Measurements from ENCODE around the gene ERGIC1.

The ERGIC1 gene

DNA sequence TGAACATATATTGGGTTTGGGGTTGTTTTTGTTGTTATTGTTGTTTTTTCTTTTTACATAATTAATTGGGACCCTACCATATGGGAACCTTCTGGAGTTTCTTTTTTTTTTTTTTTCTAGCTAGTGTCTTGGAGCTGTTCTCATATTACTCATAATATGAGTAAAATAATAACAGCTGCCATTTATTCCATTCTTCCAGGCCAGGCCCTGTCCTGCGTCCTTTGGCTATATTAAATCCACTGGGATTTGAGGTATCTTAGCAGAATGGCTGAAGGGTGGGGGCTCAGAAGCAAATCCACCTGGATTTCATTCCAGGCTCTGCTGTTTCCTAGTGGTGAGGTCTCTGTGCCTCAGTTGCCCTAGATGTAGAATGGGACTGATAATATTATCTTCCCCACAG, 77.9 kb downstream of the ERGIC1 start:
- TF ChIP-seq, protein P1, sequence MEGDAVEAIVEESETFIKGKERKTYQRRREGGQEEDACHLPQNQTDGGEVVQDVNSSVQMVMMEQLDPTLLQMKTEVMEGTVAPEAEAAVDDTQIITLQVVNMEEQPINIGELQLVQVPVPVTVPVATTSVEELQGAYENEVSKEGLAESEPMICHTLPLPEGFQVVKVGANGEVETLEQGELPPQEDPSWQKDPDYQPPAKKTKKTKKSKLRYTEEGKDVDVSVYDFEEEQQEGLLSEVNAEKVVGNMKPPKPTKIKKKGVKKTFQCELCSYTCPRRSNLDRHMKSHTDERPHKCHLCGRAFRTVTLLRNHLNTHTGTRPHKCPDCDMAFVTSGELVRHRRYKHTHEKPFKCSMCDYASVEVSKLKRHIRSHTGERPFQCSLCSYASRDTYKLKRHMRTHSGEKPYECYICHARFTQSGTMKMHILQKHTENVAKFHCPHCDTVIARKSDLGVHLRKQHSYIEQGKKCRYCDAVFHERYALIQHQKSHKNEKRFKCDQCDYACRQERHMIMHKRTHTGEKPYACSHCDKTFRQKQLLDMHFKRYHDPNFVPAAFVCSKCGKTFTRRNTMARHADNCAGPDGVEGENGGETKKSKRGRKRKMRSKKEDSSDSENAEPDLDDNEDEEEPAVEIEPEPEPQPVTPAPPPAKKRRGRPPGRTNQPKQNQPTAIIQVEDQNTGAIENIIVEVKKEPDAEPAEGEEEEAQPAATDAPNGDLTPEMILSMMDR (IDR thresholded peaks at IDR 0.05): no peak
- Mint-ChIP-seq H3K9me3 (no peaks in the 10 kb centered on the region), H3K4me3 (no peak overlapping the region), H3K27me3 (ENCODE audit: low read depth, poor library complexity) (peaks cover 7% of the 10 kb centered on the region), H3K4me1 (peaks cover 38% of the 10 kb centered on the region), H3K36me3 (ENCODE audit: low read depth) (peaks cover 23% of the 10 kb centered on the region), H3K27ac (no peak overlapping the region)
- DNase-seq: no peak

DNA sequence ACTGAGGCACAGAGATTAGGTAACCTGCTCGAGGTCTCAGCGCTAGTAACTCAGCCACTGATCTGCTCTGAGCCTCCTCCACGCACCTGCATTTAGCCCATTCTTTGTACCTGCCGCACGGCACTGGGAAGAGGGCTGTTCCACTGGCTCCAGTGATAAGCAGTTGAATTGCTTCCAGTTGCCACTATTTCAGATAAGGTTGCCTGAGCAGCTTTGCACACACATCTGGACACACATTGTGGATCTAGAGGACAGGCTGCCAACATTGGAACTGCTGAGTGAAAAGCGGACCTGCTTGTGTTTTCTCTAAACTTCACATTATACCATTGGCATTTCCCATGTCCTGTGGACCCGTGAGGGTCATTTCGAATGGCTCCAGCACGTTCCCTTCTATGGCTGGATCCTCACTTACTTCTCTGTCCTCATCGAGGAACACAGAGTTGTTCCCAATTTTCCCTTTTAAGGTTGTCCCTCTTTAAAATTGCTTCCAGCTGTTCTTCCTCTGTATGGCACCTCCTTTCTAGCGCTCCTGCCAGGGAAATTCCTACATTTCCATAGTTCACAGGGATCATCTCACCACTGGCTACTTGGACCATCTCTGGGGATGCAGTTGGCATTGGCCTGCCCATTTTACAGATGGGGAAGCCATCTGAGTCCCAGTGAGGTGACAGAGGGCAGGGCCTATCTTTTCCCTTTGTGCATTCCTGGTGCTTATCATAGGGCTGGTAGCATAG, 79.2 kb downstream of the ERGIC1 start:
- TF ChIP-seq, protein P1 (IDR thresholded peaks at IDR 0.05): no peak
- Mint-ChIP-seq H3K9me3 (no peaks in the 10 kb centered on the region), H3K4me1 (peaks cover 27% of the 10 kb centered on the region), H3K36me3 (ENCODE audit: low read depth) (peaks cover 30% of the 10 kb centered on the region), H3K27me3 (ENCODE audit: low read depth, poor library complexity) (peaks cover 7% of the 10 kb centered on the region), H3K27ac (no peak overlapping the region), H3K4me3 (no peak overlapping the region)
- DNase-seq: no peak

DNA sequence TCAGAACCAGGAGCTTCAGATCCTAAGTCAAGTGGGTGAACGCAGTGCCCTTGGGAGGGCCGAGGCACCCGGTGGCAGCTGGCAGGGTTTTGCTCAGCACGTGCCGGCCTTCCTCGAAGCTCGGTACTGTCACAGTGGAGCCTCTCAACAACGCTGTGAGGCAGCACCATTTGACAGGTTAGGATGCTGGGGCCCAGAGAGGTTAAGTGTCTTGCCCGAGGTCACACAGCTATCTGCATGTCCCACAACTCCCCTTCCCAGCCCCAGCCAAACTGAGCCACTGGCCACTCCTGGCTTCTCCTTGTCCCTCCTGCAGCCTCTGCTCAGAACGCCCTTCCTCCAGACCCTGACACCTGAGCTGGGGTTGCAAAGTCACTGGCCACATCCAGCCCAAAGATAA, 81.5 kb downstream of the ERGIC1 start:
- H3K27ac Mint-ChIP-seq: peak overlapping the region; percentile 20
- TF ChIP-seq, protein P1 (IDR thresholded peaks at IDR 0.05): no peak
- no peak for DNase-seq
- peaks cover 8% of the 10 kb centered on the region for H3K4me1 Mint-ChIP-seq
- no peaks in the 10 kb centered on the region for H3K9me3 Mint-ChIP-seq
- H3K27me3 Mint-ChIP-seq (ENCODE audit: low read depth, poor library complexity): peaks cover 7% of the 10 kb centered on the region
- no peak overlapping the region for H3K4me3 Mint-ChIP-seq
- H3K36me3 Mint-ChIP-seq (ENCODE audit: low read depth): peaks cover 38% of the 10 kb centered on the region

GRCh38 chr5:172918421-172919371, 84.6 kb downstream of the ERGIC1 start:
- DNase-seq: no peak
- Mint-ChIP-seq H3K9me3 (no peaks in the 10 kb centered on the region), H3K4me1 (no peaks in the 10 kb centered on the region), H3K36me3 (ENCODE audit: low read depth) (peaks cover 35% of the 10 kb centered on the region), H3K27me3 (ENCODE audit: low read depth, poor library complexity) (peaks cover 2% of the 10 kb centered on the region), H3K4me3 (no peak overlapping the region), H3K27ac (peak overlapping the region; percentile 33)
- TF ChIP-seq, protein P1 (IDR thresholded peaks at IDR 0.05): no peak

- Mint-ChIP-seq H3K27ac (no peak overlapping the region), H3K4me3 (no peak overlapping the region), H3K9me3 (no peaks in the 10 kb centered on the region), H3K27me3 (ENCODE audit: low read depth, poor library complexity) (peaks cover 2% of the 10 kb centered on the region), H3K36me3 (ENCODE audit: low read depth) (peaks cover 39% of the 10 kb centered on the region), H3K4me1 (no peaks in the 10 kb centered on the region)
- no peak for DNase-seq
- TF ChIP-seq, protein P1 (IDR thresholded peaks at IDR 0.05): no peak
Observed at GRCh38 chr5:172919525-172920446, 85.7 kb downstream of the ERGIC1 start.

All from nephron progenitor cell (in vitro differentiated cells).